HepG2 (cell line): ENCODE results near the gene NAPG. TPM values are rescaled to one million over a fixed set of nuclear protein-coding genes. Genes with fewer than 3 reads are reported as not detected.
"Not testable (repeated sequence)": the region's sequence is repeated elsewhere in the genome, so short reads cannot be mapped to it uniquely, and the experiment has no call there.

Experiments
- ATAC-seq: fragments of 200-7000 bp; cut with Tn5 transposase; 3 replicates; pipeline ENCODE4 v1.9.1; 2020; ENCODE audit warnings: mild to moderate bottlenecking, moderate library complexity
- BruUV-seq: library from RNA; stranded (reverse); fragments of 400-500 nt; replicated peaks from 2 replicates; lab custom pipeline; 2021; lab: Mats Ljungman, UMichigan
- CTCF ChIA-PET: fragments of 300-600 bp; formaldehyde crosslinking; extraction: SDS; loops from one replicate; lab custom pipeline; 2021; ENCODE audit warnings: low total read pairs, inconsistent platforms, low intra/inter-chr PET ratio; lab: Yijun Ruan, JAX
- POLR2A ChIA-PET: fragments of 350-600 bp; sonication (Branson Sonifier 250); formaldehyde crosslinking; loops from one replicate; lab custom pipeline; 2020; ENCODE audit warnings: antibody characterized with exemption, inconsistent platforms; lab: Yijun Ruan, JAX
- DNase-seq: peaks from one replicate; pipeline ENCODE4 v3.0.0-alpha.2; 2015; ENCODE audit warnings: low spot score
- FAIRE-seq: peaks from 3 replicates; lab custom pipeline; 2011; peaks lifted over from hg19 to GRCh38; lab: Jason Lieb, UNC
- H2AFZ ChIP-seq: one replicate; pipeline ENCODE4 v1.6.1; 2011; ENCODE audit warnings: low read length, inconsistent platforms
- H3K27ac ChIP-seq: fragments of 300-600 bp; 3 replicates; pipeline ENCODE4 v1.8.0; 2011; ENCODE audit warnings: mixed run types, mild to moderate bottlenecking, mixed read lengths, low read length, inconsistent platforms; ENCODE audit not compliant: insufficient read depth; ENCODE audit errors: extremely low read length
- H3K27me3 ChIP-seq, 2 experiments: fragments of 200-600 bp in 1 of 2; 2 replicates in 1 of 2; 3 replicates in 1 of 2; pipeline versions ENCODE4 v1.6.0 to v1.8.0; 2011; ENCODE audit warnings: low read length in 2 of 2, mild to moderate bottlenecking in 2 of 2, moderate library complexity in 2 of 2, inconsistent platforms in 1 of 2; ENCODE audit not compliant: insufficient read depth in 2 of 2, control insufficient read depth in 1 of 2
- H3K36me3 ChIP-seq, 2 experiments: fragments of 200-600 bp in 1 of 2; replicated peaks in 1 of 2; 2 replicates in 1 of 2; 3 replicates in 1 of 2; pipeline versions ENCODE4 v1.5.1 to v1.8.0; 2011; ENCODE audit warnings: low read length in 2 of 2, inconsistent platforms in 1 of 2; ENCODE audit not compliant: insufficient read depth in 2 of 2, control insufficient read depth in 1 of 2
- H3K4me1 ChIP-seq: 2 replicates; pipeline ENCODE4 v1.5.1; 2012; ENCODE audit warnings: low read length, inconsistent platforms; ENCODE audit not compliant: insufficient read depth
- H3K4me2 ChIP-seq: 2 replicates; pipeline ENCODE4 v1.6.0; 2011; ENCODE audit warnings: low read depth, low read length, inconsistent platforms
- H3K4me3 ChIP-seq, 3 experiments: fragments of 200-600 bp in 1 of 3; sonication (generic), shearing (Covaris generic) in 1 of 3; replicated peaks in 1 of 3; 2 replicates each; pipeline ENCODE4 v1.5.1; 2011 to 2016; ENCODE audit warnings: low read length in 3 of 3, inconsistent platforms in 2 of 3, low read depth in 2 of 3, mild to moderate bottlenecking in 2 of 3, control low read depth in 1 of 3, mixed read lengths in 1 of 3; ENCODE audit not compliant: insufficient read depth in 1 of 3
- H3K79me2 ChIP-seq: one replicate; pipeline ENCODE4 v1.6.1; 2011; ENCODE audit warnings: low read length, inconsistent platforms; ENCODE audit not compliant: insufficient read depth
- H3K9ac ChIP-seq: 2 replicates; pipeline ENCODE4 v1.6.0; 2011; ENCODE audit warnings: mild to moderate bottlenecking, low read depth, low read length, inconsistent platforms; ENCODE audit not compliant: insufficient read depth
- H3K9me3 ChIP-seq: 2 replicates; pipeline ENCODE4 v1.5.1; 2012; ENCODE audit warnings: mild to moderate bottlenecking, low read length
- H4K20me1 ChIP-seq: 2 replicates; pipeline ENCODE4 v1.6.0; 2011; ENCODE audit warnings: inconsistent platforms, mild to moderate bottlenecking, low read length, moderate library complexity; ENCODE audit not compliant: insufficient read depth
- HNF4A ChIP-seq: sonication (generic); formaldehyde crosslinking; IDR thresholded peaks from 2 replicates; pipeline ENCODE4 v1.4.0; 2020; ENCODE audit warnings: missing genetic modification reagents
- MAFF ChIP-seq: IDR thresholded peaks from 2 replicates; pipeline ENCODE4 v1.6.1; 2011; ENCODE audit warnings: low read depth, low read length, improper control_type of control experiment
- MAFK ChIP-seq, 2 experiments: IDR thresholded peaks in 1 of 2; conservative IDR thresholded peaks in 1 of 2; 2 replicates each; pipeline ENCODE4 v1.6.1; 2011; ENCODE audit warnings: improper control_type of control experiment in 2 of 2, low read length in 2 of 2
- NR2C2 ChIP-seq: sonication (generic); formaldehyde crosslinking; IDR thresholded peaks from 2 replicates; pipeline ENCODE4 v1.4.0; 2020; ENCODE audit warnings: missing genetic modification reagents, mild to moderate bottlenecking, moderate library complexity, borderline replicate concordance
- ZNF263 ChIP-seq: sonication (generic); formaldehyde crosslinking; IDR thresholded peaks from 2 replicates; pipeline ENCODE4 v1.4.0; 2020; ENCODE audit warnings: missing genetic modification reagents
- ZNF605 ChIP-seq: sonication (generic); formaldehyde crosslinking; IDR thresholded peaks from 2 replicates; pipeline ENCODE4 v1.8.0; 2022; ENCODE audit warnings: mild to moderate bottlenecking, missing genetic modification reagents
- WGBS: methylation state at CpG from one replicate; pipeline ENCODE4 v1.1.6; 2017; ENCODE audit warnings: low lambda C conversion rate; 5-methylcytosine and 5-hydroxymethylcytosine counted together
- in situ Hi-C: cut with HindIII; loops from 2 replicates; pipeline ENCODE4 v1.10.0; 2017; ENCODE audit warnings: low pct_unique_long_range_greater_than_20kb; ENCODE audit not compliant: extremely low pct_ligation_motif_present
- intact Hi-C: fragments of 100-400 bp; cut with micrococcal nuclease; formaldehyde crosslinking; loops from one replicate; pipeline ENCODE4 v1.10.0; 2022; ENCODE audit not compliant: unreplicated experiment
- polyA plus RNA-seq, 8 experiments: library from polyadenylated mRNA; depleted of rRNA in 3 of 8; stranded (reverse) in 7 of 8; unstranded in 1 of 8; fragments of >200 nt; fragmentation: Illumina TruSeq in 4 of 8; extraction: Trizol in 4 of 8; gene quantifications; 2 replicates each; pipeline versions ENCODE4 v1.2.1 to v1.2.3, GENCODE V29; 2011 to 2016; ENCODE audit warnings: low read depth in 4 of 8, missing spikeins in 1 of 8, mixed read lengths in 1 of 8; ENCODE audit not compliant: insufficient read depth in 1 of 8
- total RNA-seq, 5 experiments: library from RNA; depleted of rRNA; stranded (reverse); fragments of >200 nt; fragmentation: Illumina TruSeq; extraction: Trizol; gene quantifications; 2 replicates each; pipeline ENCODE4 v1.2.3, GENCODE V29; 2016; ENCODE audit warnings: low read depth in 1 of 5

NAPG gene
- total and polyA plus RNA-seq, 2 of the 13 experiments (the other 11 are each of a cell fraction or from before 2014, with no cell fraction given) = 19.8 to 34.4 TPM

DNA sequence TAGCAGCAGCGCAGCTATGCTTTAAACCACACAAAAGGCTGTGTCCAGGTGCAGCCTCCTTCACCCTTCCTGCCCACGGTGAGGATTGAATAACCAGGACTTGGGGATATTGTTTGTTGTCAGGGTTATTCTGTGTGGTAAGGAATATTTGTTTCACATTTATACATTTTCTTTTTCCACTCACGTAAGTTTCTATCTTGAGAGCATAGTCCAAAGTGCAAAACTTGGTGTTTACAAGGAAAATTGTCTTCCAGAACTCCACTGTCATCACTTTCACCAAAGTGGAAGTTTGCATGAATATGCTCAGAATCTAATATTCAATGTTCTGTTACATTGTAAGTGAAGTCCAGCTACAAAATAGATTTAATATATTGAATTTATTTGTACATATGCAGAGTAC lies 26.4 kb downstream of the NAPG start:
- no TSS peak for BruUV-seq
- intact Hi-C loops = no loop called here

DNA sequence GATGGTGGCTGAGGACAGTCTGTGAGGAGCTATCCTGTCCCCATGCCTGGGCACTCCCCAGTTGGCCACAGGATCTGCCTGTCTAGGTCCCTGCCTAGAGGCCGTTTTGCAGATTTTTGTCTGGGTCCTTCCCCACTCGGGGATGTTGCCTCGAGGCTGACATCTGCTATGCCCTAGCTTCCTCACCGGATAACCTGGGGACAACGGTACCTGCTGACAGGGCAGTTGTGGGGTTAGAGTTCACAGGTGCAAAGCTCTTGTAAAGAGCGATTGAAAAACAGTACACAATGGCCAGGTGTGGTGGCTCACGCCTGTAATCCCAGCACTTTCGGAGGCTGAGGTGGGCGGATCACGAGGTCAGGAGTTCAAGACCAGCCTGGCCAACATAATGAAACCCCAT lies 30.4 kb downstream of the NAPG start:
- BruUV-seq, intact Hi-C loops, H2AFZ ChIP-seq, H4K20me1 ChIP-seq, POLR2A ChIA-PET, H3K79me2 ChIP-seq, H3K9ac ChIP-seq, ATAC-seq, H3K9me3 ChIP-seq, CTCF ChIA-PET, H3K27ac ChIP-seq, H3K4me2 ChIP-seq, DNase-seq, FAIRE-seq, in situ Hi-C loops, H3K27me3 ChIP-seq, H3K4me3 ChIP-seq: not testable (repeated sequence)
- Histone ChIP-seq H3K4me1 (peaks cover 11% of the 10 kb centered on the region), H3K36me3 (peaks cover 12 to 42% of the 10 kb centered on the region in 2 experiments)
- WGBS = 90% methylated on average over 6 of the region's 10 CpGs

More for the DNA sequence above, 26.4 kb downstream of the NAPG start:
- no peak overlapping the region for H2AFZ ChIP-seq
- CTCF ChIA-PET = no interaction called here
- TF ChIP-seq HNF4A (CRISPR knock-in tag) (peak; percentile 29; the same call in 1 of the 2 replicates), MAFK (conservative IDR thresholded peaks at IDR 0.05 in 1 of 2, IDR thresholded peaks at IDR 0.05 in 1 of 2; ENCODE audit: low read length in 2 of 2) (0 out of 4 replicates have a peak, but pooled peaks of 1 of the 2 experiments have one; percentile 1), MAFF (0 out of 2 replicates have a peak, but pooled peaks have one; percentile 14), NR2C2 (CRISPR knock-in tag) (no peak), ZNF263 (CRISPR knock-in tag) (no peak), ZNF605 (no peak)
- 61% methylated on average over 3 of the region's 3 CpGs for WGBS
- no peak for ATAC-seq
- no peaks in the 10 kb centered on the region for H4K20me1 ChIP-seq
- H3K27me3 ChIP-seq = no peaks in the 10 kb centered on the region
- POLR2A ChIA-PET = no interaction called here
- no peak for DNase-seq
- H3K9me3 ChIP-seq = no peaks in the 10 kb centered on the region
- no peak overlapping the region for H3K9ac ChIP-seq
- no peak overlapping the region for H3K4me3 ChIP-seq
- in situ Hi-C loops = no loop called here
- no peak overlapping the region for H3K4me2 ChIP-seq
- H3K4me1 ChIP-seq = peaks cover 12% of the 10 kb centered on the region
- no peak overlapping the region for H3K27ac ChIP-seq
- no peaks in the 10 kb centered on the region for H3K79me2 ChIP-seq
- no peak for FAIRE-seq
- H3K36me3 ChIP-seq = peaks cover 18 to 71% of the 10 kb centered on the region in 2 experiments
